ENCODE measurements around the gene FUBP1. TPM values are rescaled to one million over a fixed set of nuclear protein-coding genes. Genes with fewer than 3 reads are reported as not detected.
"Not testable (repeated sequence)": the region's sequence is repeated elsewhere in the genome, so short reads cannot be mapped to it uniquely, and the experiment has no call there.

The FUBP1 gene, protein sequence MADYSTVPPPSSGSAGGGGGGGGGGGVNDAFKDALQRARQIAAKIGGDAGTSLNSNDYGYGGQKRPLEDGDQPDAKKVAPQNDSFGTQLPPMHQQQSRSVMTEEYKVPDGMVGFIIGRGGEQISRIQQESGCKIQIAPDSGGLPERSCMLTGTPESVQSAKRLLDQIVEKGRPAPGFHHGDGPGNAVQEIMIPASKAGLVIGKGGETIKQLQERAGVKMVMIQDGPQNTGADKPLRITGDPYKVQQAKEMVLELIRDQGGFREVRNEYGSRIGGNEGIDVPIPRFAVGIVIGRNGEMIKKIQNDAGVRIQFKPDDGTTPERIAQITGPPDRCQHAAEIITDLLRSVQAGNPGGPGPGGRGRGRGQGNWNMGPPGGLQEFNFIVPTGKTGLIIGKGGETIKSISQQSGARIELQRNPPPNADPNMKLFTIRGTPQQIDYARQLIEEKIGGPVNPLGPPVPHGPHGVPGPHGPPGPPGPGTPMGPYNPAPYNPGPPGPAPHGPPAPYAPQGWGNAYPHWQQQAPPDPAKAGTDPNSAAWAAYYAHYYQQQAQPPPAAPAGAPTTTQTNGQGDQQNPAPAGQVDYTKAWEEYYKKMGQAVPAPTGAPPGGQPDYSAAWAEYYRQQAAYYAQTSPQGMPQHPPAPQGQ
- 107 and 134 TPM in 2 replicates for total RNA-seq
- polyA plus RNA-seq (2012), result 63.7 TPM

DNA sequence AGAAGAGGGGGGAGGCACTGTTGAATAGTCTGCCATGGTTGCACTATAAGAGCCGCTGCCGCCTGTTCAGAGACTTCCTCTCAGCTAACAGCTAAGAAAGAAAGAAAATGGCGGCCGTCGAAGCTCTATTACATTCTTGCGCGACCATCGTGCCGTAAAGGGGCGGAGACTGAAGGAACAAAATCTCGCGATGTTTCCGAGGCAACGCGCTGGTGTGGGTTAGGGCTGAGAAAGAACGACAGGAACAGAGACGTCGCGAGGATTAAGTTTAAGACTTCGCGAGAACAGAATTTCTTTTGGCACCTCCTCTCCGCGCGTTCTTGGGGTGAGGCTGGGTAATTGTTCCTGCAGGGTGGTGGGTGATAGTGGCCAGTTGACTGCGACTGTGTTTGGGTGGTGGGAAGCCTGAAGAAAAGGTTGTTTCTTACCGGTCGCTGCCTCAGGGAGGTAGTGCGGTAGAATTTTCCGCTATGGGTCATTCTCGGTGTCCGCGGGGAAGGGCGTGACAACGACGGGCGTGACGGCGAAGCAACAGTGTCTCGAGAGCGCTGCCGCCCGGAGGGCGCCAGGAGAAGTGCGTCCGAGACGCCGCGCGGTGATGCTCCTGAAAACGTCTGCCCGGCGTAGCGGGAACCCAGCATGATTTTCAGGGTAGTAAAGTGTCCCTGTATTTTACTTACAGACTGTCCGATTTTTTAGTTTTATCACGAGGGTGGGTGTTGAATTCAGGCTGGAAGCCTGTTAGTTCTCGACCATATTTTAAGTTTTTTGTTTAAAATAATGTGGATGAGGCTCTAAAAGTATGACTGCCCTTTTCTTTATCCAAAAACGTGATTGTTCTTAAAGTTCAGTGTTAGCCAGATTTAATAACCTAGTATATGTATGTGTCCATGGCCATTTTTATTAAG, at the start of gene FUBP1:
Gene FUBP1, minus strand, starts transcription at position 104 of the 908 bp plus-strand sequence. Its CDS starts 68 bp downstream, at position 36.
- peak; percentile 100 for DNase-seq (ENCODE audit: low read depth)

DNA sequence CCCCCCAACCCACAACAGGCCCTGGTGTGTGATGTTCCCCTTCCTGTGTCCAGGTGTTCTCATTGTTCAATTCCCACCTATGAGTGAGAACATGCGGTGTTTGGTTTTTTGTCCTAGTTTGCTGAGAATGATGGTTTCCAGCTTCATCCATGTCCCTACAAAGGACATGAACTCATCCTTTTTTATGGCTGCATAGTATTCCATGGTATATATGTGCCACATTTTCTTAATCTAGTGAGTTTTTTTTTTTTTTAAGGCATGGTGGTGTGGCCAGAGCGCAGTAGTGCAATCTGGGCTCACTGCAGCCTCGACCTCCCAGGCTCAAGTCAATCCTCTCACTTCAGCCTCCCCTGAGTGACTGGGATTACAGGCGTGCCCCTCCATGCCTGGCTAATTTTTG, 42.3 kb upstream of the FUBP1 start:
- not testable (repeated sequence) for DNase-seq (ENCODE audit: low read depth)

DNA sequence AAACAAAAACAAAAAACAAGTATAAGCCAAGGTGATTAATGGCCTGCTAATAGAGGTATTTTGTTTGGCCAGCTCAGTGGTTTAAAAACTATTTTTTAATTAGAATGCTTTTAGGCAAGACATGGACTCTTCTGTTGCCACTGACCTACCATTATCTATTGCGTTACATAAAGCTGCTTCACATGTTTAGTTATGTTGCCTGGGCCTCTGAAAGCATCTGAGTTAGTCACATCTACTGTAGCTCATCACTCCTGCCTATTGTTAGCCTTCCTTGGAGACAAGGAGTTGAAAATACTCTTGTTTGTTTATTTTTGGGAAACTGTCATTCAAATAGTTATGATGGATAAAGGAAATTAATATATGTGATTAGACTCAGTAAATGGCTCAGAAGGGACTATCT, 40.2 kb upstream of the FUBP1 start:
- DNase-seq (ENCODE audit: low read depth), result no peak

DNA sequence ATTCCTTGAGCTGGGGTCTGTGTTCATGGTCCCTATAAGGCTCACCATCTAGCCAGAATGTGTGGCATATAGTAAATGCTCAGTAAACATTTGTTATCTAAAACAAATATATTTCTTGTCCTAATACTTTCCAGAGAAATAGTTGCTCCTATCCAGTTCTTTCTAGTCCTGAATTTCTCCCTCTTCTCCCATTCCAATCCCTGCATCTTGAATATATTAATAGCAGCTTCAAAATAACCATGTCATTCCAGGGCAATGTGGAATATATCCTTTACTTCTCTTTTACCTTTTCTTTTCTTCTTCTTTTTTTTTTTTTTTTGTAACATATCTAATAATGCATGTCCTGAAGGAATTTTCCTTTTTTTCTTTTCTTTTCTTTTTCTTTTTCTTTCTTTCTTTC, 36.3 kb upstream of the FUBP1 start:
- no peak for DNase-seq (ENCODE audit: low read depth)

DNA sequence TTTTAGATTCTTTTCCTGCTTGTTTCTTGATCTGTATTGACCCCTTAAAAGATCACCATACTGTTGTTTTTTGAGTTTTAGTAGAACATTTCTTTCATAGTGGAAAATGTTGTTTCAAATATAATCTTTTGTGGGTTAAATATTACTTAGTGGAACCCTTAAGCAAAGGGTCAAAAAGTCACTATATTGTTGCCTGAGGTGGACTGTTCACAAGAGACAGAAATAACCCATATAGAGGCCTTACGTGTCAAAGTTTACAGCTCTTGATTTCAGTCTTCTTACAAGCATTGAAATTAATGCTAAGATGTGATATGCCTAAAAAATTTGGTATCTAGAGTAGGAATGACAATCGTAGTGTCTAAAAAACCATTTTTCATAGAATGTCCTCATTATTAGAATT, 32.2 kb upstream of the FUBP1 start:
- no peak for DNase-seq (ENCODE audit: low read depth)

DNA sequence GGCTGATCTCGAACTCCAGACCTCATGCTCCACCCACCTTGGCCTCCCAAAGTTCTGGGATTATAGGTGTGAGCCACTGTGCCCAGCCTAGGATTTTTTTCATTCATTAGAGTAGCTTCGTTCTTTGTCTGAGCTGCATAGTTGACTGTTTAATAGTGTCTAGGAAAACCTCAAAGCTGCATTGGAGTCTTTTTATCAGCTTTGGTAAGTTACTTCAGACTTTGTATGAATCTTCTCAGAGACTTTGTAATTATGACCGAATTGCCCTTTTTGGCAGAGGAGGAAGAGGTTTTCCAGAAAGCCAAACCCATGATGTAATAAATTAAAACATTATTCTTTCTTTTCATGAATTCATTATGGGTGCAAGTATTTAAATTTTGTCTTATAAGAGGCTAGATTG, 31.0 kb upstream of the FUBP1 start:
- peak; percentile 42 for DNase-seq (ENCODE audit: low read depth)

DNA sequence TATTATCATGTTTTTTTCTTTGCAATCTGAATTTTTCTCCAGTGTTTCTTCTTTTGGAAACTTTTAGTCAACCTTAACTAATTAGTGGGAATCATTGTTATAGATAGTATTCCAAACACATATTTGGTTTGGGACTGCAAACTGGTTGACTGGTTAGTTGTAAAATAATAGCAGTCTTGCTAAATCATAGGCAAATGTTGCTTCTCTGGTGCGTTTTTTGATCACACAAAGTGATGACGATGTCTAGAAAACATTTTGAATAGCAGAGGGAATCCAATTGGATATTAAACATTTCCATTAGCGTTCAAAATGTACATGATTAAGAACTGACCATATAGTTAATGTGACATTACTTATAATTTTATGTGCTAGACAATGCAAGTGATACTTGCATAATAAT, 30.4 kb upstream of the FUBP1 start:
- peak; percentile 41 for DNase-seq (ENCODE audit: low read depth)

DNA sequence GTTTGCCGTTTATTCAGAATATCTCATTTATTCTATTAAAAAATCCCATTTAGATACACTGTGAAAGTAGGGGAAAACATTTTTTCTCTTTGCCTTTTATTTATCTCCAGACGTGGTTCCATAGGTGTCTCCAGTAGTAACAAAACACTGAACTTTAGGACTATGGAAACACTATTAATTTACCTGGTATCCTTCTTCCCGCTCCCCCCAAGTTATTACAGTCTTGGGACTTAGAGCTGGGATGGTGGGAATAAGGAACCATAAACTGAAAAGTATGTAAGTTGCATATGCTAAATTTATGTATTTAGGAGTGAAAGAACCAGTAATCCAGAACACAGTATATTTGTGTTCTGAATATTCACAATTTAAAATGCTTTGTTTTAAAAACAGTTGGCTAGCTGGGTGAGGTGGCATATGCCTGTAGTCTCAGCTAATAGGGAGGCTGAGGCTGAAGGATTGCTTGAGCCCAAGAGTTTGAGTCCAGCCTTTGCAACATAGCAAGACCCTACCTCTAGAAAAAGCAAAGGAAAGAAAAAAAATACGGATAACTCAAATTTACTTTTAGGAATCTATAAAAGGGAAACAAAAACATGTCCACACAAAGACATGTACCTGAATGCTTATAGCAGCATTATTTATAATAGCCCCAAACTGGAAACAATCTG, 28.9 kb upstream of the FUBP1 start:
- DNase-seq (ENCODE audit: low read depth), result peak; percentile 59

DNA sequence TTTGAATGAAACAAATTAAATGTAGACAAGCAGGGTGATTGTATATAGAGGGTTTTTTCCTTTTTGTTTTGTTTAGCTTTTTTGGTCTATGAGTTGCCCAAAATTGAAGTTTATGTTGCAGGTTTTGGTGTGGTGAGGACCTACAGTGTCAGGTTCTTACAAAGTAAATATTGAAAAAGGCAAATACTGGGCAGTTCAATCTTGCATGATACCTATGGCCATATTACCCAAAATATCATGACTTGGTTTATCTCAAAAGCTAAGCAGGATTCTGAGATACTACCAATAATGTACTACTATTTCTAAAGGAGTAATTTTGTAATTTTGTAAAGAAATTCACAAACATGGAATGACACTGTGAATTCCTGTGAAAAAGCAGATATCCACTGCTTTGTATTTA, 27.6 kb upstream of the FUBP1 start:
- peak; percentile 24 for DNase-seq (ENCODE audit: low read depth)

DNA sequence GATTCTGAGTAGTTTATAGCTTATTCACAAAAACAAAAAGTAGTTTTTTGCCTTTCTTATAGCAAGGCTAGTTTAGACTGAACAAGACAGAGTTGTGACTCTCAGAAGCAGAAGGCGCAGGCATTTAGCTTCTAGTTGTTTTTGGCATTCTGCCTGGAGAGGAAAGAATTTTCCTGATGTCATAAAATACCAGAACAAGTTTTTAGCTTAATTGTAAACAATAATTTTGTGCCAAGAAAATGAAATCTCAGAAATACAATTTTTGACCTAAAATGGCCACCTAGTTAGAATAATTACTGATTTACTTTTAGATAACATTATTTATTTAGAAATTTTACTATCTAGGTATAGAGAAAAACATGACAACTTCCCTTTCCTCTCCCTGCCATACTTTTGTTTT, 26.9 kb upstream of the FUBP1 start:
- DNase-seq (ENCODE audit: low read depth), result peak; percentile 87

DNA sequence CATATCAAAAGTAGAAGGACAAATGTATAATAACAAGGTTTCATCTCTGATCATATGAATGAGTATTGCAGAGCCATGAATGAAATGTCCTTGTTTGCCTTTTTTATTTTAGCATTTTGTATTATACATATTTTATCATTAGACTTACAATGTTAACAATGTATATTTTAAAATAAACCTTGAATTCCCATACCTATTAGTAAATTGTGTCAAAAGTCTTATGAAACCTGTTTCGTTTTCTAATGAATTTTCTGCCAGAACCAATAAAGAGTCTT, 26.5 kb upstream of the FUBP1 start:
- peak; percentile 34 for DNase-seq (ENCODE audit: low read depth)

DNA sequence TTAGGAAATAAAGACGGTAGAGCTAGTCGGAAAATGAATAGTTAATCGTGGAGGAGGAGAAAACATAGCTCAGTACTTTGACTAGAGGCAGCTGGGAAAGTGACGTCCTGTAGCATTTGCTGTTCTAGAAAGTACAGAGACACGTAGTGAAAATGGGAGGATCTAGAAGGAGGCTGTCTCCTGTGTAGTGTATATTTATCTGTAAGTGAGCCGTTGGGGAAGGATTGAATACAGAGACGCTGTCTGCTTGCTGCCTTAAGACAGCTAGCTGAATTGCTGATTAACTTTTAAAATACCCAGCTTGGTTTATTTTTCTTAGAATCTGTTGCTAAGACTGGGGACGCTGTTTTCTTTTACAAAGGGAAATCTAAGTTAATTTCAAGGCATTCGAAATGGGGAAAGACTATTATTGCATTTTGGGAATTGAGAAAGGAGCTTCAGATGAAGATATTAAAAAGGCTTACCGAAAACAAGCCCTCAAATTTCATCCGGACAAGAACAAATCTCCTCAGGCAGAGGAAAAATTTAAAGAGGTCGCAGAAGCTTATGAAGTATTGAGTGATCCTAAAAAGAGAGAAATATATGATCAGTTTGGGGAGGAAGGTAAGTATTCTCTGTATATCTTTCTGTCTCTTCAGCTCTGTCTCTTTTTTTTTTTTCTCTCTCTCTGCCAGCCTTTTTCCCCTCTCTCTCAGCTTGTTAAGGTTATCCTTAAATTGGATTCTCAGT, 26.0 kb upstream of the FUBP1 start, which contains the start of gene DNAJB4:
Gene DNAJB4, plus strand, starts transcription at position 221 of the 729 bp plus-strand sequence. Its CDS starts 172 bp downstream, at position 393.
- DNase-seq (ENCODE audit: low read depth), result peak; percentile 98

DNA sequence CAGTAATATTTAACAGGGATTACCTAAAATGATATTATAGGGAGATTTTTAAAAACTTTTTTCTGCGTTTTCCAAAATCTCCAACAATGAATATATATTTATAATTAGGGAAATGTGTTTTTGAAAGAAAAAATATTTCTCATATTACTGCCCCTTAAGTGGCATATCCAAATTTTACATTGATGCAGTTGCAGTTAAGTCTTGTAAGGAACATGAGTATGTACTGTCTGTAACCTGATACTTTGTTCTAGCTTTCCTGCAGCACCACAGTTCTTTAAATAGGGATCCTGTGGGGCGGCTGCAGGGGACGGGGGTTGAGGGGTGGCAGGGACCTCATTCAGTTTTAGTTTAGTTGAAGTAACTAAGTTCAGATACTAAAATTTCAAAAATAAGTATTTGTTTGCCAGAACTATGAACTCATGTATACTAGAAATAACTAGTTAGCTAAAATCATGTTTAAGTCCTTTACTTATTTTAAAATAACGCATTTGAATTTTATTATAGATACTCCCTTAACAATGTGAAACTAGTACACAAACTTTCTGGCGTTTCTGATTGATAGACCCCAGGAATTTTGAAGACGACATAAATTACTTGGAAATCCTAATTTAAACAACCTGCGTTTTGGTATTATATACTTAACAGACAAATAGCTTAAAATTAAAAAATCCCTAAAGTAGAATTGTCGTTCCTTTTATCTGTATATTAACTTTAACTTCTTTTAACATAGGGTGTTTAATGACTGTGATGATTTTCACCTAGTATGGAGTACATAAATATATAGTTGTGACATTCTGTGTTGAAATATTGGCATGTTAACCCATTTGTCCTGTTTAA, 25.2 kb upstream of the FUBP1 start:
- peak; percentile 84 for DNase-seq (ENCODE audit: low read depth)

DNA sequence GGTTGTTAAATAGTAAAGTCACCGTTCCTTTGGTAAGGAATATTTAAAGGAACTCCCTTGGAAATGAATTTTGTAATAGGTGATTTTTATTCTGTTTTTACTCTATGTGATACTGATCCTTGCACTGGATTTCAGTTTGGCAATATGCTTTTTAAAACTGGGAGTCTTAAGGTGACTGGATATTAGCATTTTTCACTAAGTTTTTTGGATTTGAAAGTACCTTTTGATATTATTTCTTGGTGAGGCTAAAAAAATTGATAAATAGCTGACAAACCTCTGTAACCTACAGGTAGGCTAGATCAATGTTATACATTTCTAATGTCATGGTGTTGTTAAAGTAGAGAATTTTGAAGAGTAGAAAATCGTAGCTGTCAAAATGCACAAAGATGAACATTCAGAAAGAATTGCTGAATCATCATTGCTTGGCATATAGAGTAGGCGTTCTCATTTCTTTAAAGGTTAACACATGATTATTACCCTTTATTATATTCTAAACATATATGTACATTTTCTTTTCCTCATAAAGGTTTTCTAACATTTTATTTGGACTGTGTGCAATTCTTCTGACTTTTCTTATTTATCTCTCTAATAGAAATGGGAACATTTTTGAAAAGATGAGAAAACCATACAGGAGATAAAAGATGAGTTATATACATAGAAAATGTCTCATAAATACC, 24.3 kb upstream of the FUBP1 start:
- no peak for DNase-seq (ENCODE audit: low read depth)

DNA sequence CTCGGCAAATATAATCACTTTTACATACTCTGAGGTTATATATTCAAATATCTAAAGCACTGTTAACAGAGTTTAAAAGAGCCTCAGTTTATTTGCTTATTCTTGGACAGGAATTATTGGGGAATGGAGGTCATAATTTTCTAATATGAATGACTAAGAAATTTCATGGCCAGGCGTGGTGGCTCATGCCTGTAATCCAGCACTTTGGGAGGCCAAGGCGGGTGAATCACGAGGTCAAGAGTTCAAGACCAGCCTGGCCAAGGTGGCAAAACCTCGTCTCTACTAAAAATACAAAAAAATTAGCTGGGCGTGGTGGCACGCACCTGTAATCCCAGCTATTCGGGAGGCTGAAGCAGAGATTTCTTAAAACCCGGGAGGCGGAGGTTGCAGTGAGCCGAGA, 21.7 kb upstream of the FUBP1 start:
- DNase-seq (ENCODE audit: low read depth), result not testable (repeated sequence)

DNA sequence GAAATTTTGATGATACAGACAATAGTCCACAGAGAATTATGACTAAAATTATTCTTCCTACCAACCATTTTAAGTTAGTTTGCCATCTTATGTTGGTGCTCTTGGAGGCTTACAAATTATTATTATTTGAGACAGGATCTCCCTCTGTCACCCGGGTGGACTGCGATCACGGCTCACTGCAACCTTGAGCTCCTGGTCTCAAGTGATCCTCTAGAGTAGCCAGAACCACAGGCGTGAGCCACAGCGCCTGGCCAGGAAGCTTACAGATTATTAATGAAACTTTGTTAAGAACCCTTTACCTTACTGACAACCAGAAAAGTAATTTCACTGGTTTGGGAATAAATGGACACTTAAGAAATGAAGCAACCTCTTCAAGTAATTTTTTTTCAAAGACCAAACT, 17.9 kb upstream of the FUBP1 start:
- no peak for DNase-seq (ENCODE audit: low read depth)

DNA sequence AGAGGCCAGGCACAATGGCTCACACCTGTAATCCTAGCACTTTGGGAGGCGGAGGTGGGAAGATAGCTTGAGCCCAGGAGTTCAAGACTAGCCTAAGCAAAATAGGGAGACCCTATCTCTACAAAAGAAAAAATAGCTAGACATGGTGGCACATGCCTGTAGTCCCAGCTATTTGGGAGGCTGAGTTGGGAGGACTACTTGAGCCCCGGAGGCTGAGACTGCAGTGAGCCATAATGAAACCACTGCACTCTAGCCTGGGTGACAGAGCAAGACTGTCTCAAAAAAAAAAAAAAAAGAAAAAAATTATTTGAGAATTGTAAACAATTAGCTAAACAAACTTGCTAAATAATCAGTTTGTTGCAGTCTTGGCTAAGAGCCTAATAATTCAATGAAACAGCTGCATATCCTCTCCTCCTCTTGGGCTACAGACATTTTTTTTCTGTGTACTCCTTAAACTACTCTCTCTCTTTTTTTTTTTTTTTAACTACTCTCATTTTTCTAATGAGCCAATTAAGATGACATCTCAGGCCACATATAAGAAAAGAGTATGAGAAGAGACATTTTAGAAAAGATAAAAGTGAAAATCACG, 15.3 kb upstream of the FUBP1 start:
- peak; percentile 41 for DNase-seq (ENCODE audit: low read depth)

DNA sequence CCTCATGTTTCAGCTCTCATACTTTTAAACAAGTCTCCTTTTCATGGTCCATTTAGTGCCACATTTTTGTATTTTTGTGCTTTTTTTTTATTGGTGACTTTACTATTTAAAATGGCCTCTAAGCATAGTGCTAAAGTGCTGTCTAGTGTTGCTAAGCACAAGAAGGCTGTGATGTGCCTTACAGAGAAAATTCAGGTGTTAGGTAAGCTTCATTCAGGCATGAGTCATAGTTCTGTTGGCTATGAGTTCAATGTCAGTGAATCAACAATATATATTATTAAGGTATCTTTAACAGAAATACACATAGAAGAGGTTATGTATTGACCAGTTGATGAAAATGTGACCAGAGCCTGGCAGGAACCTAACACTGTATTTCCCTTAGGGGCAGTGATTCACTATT, 12.8 kb upstream of the FUBP1 start:
- no peak for DNase-seq (ENCODE audit: low read depth)
